Ovary (tissue), 9 donors: ENCODE measurements around the gene NHLH1. TPM values are rescaled to one million over a fixed set of nuclear protein-coding genes. Genes with fewer than 3 reads are reported as not detected.

ENCODE experiments used
- DNase-seq, 5 donors: peaks; one replicate each; pipeline ENCODE4 v3.0.0-alpha.2; 2019 to 2020
- H3K27ac ChIP-seq, 2 donors: fragments of 200-600 bp; one replicate each; pipeline versions ENCODE4 v1.5.1 to v1.8.0; 2019 to 2022
- H3K27me3 ChIP-seq: fragments of 200-600 bp; one replicate; pipeline ENCODE4 v1.8.0; 2022
- H3K36me3 ChIP-seq: fragments of 200-600 bp; sonication (generic); one replicate; pipeline ENCODE4 v1.5.1; 2019
- H3K4me1 ChIP-seq: one replicate; pipeline ENCODE4 v1.8.1; 2013; ENCODE audit warnings: mild to moderate bottlenecking, moderate library complexity; ENCODE audit not compliant: insufficient read depth
- H3K4me3 ChIP-seq: fragments of 200-600 bp; sonication (generic); one replicate; pipeline ENCODE4 v1.5.1; 2017
- H3K9me3 ChIP-seq, 2 donors: fragments of 200-600 bp in 1 of 2; sonication (generic) in 1 of 2; one replicate each; pipeline versions ENCODE4 v1.5.1 to v1.8.1; 2013 to 2019; ENCODE audit warnings: mild to moderate bottlenecking in 1 of 2, moderate library complexity in 1 of 2
- EP300 ChIP-seq: sonication (generic); formaldehyde crosslinking; IDR thresholded peaks from one replicate; pipeline ENCODE4 v1.6.1; 2017; ENCODE audit warnings: antibody characterized with exemption
- POLR2A ChIP-seq: fragments of 450-650 bp; IDR thresholded peaks from one replicate; pipeline ENCODE4 v1.6.1; 2017; ENCODE audit warnings: antibody characterized with exemption, mild to moderate bottlenecking, moderate library complexity
- WGBS, 3 donors: extraction: QIAGEN DNeasy Blood & Tissue Kit in 1 of 3; methylation state at CpG; one replicate each; pipeline versions ENCODE4 v1.1.5 to v1.1.7; 2013 to 2017; 5-methylcytosine and 5-hydroxymethylcytosine counted together
- intact Hi-C, 4 donors: fragments of 100-400 bp; cut with DNase I; formaldehyde crosslinking; loops; one replicate each; pipeline versions ENCODE4 v1.11.0 to v1.15.1; 2022 to 2023
- polyA plus RNA-seq, 2 donors: library from polyadenylated mRNA; stranded (reverse); fragments of 200-250 nt in 1 of 2; fragments of 350-450 nt in 1 of 2; fragmentation: Illumina TruSeq in 1 of 2; extraction: RNeasy Lipid Tissue Mini Kit (QIAGEN cat#74804) in 1 of 2; gene quantifications; one replicate each; pipeline ENCODE4 v1.2.3, GENCODE V29; 2013 to 2014
- total RNA-seq, 7 donors: library from RNA; depleted of rRNA in 2 of 7; stranded (reverse); fragments of >200 nt in 2 of 7; fragmentation: NEBNext Ultra II Directional in 3 of 7; extraction: Animal tissue kit (Norgen Biotek cat#: 25700) in 3 of 7; gene quantifications; one replicate each; pipeline versions ENCODE4 v1.1.0 to v1.2.4, GENCODE V29; 2016 to 2023
- TF ChIP-seq, protein P1 (sequence below), 3 donors: fragments of 450-650 bp in 2 of 3; fragments of 200-600 bp in 1 of 3; IDR thresholded peaks; one replicate each; pipeline versions ENCODE4 v1.5.1 to v1.8.0; 2016 to 2022; ENCODE audit warnings: antibody characterized with exemption in 3 of 3, mild to moderate bottlenecking in 1 of 3
- donor health status: DM: no; HTN: no; CAD: no; lungs with moderate emphysema.
- donor health status: DM: no; HTN: no; CAD: no.
- donor health status: Bipolar disorder and iron deficiency.
- donor health status: DM: yes; HTN: yes; CAD: no.
- donor health status: DM: no; HTN: no; CAD: no.
- donor health status: DM: yes; HTN: yes; CAD: no.

The NHLH1 gene
- total and polyA plus RNA-seq, 9 donors, result 0.02 to 0.20 (median 0.08) TPM; not detected in 4

DNA sequence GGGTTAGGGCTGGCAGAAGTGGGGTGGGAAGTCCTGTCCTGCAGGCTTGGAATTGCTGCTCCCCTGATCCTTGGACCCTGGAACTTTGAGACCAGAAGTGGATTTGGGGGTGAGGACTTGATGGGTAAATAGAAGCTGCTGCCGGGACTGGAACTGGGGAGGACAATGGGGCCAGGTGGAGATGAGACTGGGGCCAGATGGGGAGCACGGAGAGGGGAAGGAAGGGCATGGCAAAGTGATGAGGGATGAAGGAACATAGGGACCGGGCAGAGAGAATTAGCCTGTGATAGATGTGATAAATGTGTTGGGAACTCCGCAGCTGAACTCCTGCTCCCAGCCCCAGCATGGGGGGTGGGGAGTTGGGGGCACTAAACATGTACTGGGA is 637 bp downstream of the NHLH1 start:
- Histone ChIP-seq H3K4me3 (no peak overlapping the region), H3K9me3 (no peaks in the 10 kb centered on the region), H3K4me1 (no peaks in the 10 kb centered on the region), H3K27ac (no peak overlapping the region), H3K27me3 (no peaks in the 10 kb centered on the region), H3K36me3 (no peaks in the 10 kb centered on the region)
- WGBS, 3 donors, result 53 to 62% (median 59%) methylated on average over 4 of the region's 4 CpGs
- TF ChIP-seq, protein P1, sequence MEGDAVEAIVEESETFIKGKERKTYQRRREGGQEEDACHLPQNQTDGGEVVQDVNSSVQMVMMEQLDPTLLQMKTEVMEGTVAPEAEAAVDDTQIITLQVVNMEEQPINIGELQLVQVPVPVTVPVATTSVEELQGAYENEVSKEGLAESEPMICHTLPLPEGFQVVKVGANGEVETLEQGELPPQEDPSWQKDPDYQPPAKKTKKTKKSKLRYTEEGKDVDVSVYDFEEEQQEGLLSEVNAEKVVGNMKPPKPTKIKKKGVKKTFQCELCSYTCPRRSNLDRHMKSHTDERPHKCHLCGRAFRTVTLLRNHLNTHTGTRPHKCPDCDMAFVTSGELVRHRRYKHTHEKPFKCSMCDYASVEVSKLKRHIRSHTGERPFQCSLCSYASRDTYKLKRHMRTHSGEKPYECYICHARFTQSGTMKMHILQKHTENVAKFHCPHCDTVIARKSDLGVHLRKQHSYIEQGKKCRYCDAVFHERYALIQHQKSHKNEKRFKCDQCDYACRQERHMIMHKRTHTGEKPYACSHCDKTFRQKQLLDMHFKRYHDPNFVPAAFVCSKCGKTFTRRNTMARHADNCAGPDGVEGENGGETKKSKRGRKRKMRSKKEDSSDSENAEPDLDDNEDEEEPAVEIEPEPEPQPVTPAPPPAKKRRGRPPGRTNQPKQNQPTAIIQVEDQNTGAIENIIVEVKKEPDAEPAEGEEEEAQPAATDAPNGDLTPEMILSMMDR (IDR thresholded peaks at IDR 0.05), result no peak
- TF ChIP-seq EP300 (no peak), POLR2A (no peak)
- intact Hi-C loops, result no loop called here
- no peak for DNase-seq

DNA sequence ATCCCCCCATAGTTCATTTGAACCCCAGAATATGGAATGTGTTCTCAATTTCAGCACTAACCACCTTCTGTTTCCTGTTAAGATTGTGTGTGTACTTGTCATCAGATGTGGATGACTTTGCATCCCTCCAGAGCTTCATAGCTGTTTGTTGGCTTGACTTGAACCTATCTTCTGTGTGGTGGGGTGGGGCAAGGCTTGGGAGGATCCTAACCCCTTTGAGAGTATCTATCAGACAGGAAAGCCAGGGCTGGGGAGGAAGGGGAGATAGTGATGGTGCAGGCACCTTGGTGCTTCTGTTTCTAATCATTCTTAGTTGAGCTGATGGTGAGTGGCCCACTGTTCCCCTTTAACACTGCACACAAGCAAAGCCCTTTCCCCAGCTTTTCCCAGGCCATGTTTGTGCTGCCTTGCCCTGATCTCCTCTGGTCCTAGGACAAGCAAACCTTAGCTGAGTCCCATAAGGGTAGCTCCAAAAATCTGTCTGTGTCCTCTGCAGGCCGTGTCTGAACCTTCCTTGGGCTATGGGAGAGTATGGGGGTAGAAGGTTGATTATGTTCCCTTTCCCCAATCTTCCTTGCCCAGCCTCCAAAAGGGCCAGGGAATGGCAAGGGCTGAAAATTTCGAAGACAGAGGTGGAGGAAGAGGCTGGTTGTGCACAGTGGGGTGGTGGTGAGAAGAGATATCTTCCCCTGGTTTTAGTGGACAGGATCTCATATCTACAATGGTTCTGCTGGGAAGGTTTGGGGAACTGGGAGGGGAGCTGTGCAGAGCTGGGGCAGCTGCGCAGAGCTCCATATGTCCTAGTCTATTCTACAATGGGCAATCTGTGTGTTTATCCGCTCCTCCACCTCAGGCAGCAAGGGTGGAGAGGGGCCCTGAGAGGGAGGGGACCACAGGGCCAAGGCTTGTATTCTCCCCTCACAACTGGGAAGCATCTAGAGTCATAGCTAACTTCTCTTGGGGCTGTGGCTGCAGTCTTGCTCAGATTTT is 1.4 kb downstream of the NHLH1 start:
- TF ChIP-seq, protein P1 (IDR thresholded peaks at IDR 0.05), result no peak
- no peak for TF ChIP-seq EP300
- TF ChIP-seq POLR2A, result no peak

DNA sequence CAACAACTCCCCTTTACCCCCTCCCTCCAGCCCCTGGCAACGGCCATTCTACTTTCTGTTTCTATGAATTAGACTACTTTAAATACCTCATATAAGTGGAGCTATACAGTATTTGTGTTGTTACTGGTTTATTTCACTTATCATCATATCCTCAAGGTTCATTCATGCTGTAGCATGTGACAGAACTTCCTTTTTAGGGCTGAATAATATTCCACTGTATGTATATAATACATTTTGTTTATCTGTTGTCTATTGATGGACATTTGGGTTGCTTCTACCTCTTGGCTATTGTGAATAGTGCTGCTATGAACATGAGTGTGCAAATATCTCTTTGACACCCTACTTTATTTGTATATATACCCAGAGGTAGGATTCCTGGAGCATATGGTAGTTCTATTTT is 2.2 kb downstream of the NHLH1 start:
- H3K4me1 ChIP-seq, result no peaks in the 10 kb centered on the region
- H3K27ac ChIP-seq, result no peak overlapping the region
- TF ChIP-seq EP300, result no peak
- TF ChIP-seq, protein P1 (IDR thresholded peaks at IDR 0.05), result no peak
- TF ChIP-seq POLR2A, result no peak
- no peaks in the 10 kb centered on the region for H3K36me3 ChIP-seq
- no peak for DNase-seq
- no peaks in the 10 kb centered on the region for H3K9me3 ChIP-seq
- intact Hi-C loops, result no loop called here
- H3K27me3 ChIP-seq, result no peaks in the 10 kb centered on the region
- H3K4me3 ChIP-seq, result no peak overlapping the region
- WGBS, 3 donors, result 75 to 88% (median 83%) methylated on average over 1 of the region's 1 CpG

More for the DNA sequence above, 1.4 kb downstream of the NHLH1 start:
- intact Hi-C loops, result no loop called here
- H3K27ac ChIP-seq, result no peak overlapping the region
- no peaks in the 10 kb centered on the region for H3K4me1 ChIP-seq
- H3K9me3 ChIP-seq, result no peaks in the 10 kb centered on the region
- no peak overlapping the region for H3K4me3 ChIP-seq
- DNase-seq, result no peak
- no peaks in the 10 kb centered on the region for H3K36me3 ChIP-seq
- 67 to 85% (median 75%) methylated on average over 4 of the region's 4 CpGs for WGBS, 3 donors
- no peaks in the 10 kb centered on the region for H3K27me3 ChIP-seq

DNA sequence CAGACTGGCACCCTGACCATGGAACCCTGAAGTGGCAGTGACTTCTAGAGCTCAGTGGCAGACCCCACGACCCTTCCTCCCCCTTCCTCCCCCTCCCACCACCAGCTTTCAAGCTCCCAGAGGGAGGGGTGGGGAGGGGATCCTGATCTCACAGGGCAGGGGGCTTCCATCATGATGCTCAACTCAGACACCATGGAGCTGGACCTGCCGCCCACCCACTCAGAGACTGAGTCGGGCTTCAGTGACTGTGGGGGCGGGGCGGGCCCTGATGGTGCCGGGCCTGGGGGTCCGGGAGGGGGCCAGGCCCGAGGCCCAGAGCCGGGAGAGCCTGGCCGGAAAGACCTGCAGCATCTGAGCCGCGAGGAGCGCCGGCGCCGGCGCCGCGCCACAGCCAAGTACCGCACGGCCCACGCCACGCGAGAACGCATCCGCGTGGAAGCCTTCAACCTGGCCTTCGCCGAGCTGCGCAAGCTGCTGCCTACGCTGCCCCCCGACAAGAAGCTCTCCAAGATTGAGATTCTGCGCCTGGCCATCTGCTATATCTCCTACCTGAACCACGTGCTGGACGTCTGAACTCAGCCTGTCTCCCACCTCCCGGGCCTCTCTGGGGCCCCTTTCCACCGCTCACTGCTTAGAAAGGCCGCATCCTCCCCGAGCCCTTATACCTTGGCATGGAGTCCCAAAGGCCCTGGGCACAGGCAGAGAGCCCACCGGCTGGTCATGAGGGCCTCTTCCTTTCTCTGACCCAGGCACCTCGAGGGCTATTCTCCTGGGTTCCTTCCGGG is 3.9 kb downstream of the NHLH1 start:
- DNase-seq, result no peak
- H3K36me3 ChIP-seq, result no peaks in the 10 kb centered on the region
- H3K4me3 ChIP-seq, result no peak overlapping the region
- H3K4me1 ChIP-seq, result no peaks in the 10 kb centered on the region
- no peaks in the 10 kb centered on the region for H3K9me3 ChIP-seq
- intact Hi-C loops, result loop anchor here in 1 of 4 donors (10.0 kb wide), 1 partner anchor 176 kb away; the partner anchor contains the start of gene CASQ1
- 54 to 64% (median 55%) methylated on average over 38 to 42 of the region's 42 CpGs for WGBS, 3 donors
- no peak overlapping the region for H3K27ac ChIP-seq
- TF ChIP-seq POLR2A (no peak), EP300 (no peak)
- TF ChIP-seq, protein P1 (IDR thresholded peaks at IDR 0.05), result no peak
- H3K27me3 ChIP-seq, result no peaks in the 10 kb centered on the region
